Right renal pelvis (tissue), 4 donors: ENCODE results near the gene LMAN2. TPM values are rescaled to one million over a fixed set of nuclear protein-coding genes. Genes with fewer than 3 reads are reported as not detected.
"Not testable (repeated sequence)": the region's sequence is repeated elsewhere in the genome, so short reads cannot be mapped to it uniquely, and the experiment has no call there.

Source experiments
- DNase-seq, 4 donors: peaks; one replicate each; pipeline ENCODE4 v3.0.0-alpha.2; 2013; ENCODE audit warnings: low read depth in 4 of 4, low spot score in 3 of 4, missing footprints in 1 of 4
- polyA plus RNA-seq, 4 donors: library from polyadenylated mRNA; unstranded; fragments of 120-200 nt; gene quantifications; one replicate each; pipeline ENCODE4 v1.2.1, GENCODE V29; 2013; ENCODE audit not compliant: insufficient read length in 4 of 4

The LMAN2 gene
- polyA plus RNA-seq, 4 donors, result 114 to 166 (median 126) TPM

- no peak for DNase-seq
Measured at GRCh38 chr5:177378884-177379883, 27.7 kb upstream of the LMAN2 start.

- no peak for DNase-seq
Measured at GRCh38 chr5:177377851-177378776, 26.6 kb upstream of the LMAN2 start.

- DNase-seq, result no peak
Measured at GRCh38 chr5:177376107-177376506, 24.6 kb upstream of the LMAN2 start.

- DNase-seq, result not testable (repeated sequence)
Measured at GRCh38 chr5:177375516-177375915, 24.0 kb upstream of the LMAN2 start.

GRCh38 chr5:177374211-177374610 is 22.7 kb upstream of the LMAN2 start:
- DNase-seq, result no peak

- no peak for DNase-seq
Measured at GRCh38 chr5:177373806-177374205, 22.3 kb upstream of the LMAN2 start.

DNA sequence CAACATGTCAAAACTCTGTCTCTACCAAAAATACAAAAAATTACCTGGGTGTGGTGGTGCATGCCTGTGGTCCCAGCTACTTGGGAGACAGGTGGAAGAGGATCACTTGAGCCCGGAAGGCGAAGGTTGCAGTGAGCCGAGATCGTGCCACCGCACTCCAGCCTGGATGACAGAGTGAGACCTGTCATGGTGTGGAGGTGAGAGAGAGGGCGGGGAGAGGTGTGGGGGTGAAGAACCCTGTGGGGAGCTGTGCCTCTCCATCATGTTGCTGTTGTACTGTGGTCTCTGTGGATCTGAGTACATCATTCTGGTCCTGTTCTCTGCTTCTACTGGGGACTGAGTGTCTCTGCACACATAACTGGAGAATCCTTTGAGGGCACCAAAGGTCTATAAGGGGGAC is 21.4 kb upstream of the LMAN2 start:
- no peak for DNase-seq

DNA sequence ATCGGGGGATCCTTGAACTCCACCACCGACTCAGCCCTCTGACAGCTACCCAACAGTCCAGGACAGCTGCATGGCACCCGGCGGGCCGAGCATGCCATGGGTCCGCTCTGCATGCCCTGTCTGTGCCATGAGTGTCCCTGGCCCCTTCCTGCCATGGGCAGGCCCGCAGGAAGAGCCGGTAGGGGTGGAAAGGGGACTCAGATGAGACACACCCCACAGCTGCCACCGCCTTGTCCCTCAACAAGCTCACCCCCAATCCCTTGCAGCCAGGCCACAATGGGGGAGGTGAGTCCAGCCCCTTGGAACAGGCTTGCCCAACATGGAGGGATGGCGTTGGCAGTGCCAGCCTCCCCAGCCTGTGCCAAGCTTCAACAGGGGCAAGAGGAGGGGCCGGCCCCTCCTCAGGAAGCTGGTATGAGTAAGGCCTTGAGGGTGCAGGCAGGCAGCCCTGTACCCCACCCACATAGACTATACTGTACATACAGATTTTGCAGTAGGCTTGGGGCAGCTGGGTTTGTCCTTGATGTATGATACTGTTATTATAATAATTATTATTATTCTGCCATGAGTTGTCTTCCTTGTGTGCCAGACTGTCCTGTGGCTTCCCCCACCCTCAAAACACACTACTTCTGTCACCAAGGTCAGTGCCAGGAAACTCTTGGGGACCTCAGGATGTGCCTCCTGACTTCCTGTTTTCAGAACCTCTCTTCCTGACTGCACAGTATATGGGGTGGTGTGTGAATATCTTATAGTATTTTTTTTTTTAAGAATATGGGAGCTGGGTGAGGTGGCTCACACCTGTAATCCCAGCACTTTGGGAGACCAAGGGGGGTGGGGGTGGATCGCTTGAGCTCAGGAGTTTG is 20.8 kb upstream of the LMAN2 start:
- DNase-seq, result no peak

- DNase-seq, result no peak
Measured at GRCh38 chr5:177371120-177372033, 19.9 kb upstream of the LMAN2 start.

- DNase-seq, result peak in 2 of 4 donors; percentile 63 to 70
Measured at GRCh38 chr5:177370488-177371119, 19.1 kb upstream of the LMAN2 start.

GRCh38 chr5:177369645-177370440 is 18.4 kb upstream of the LMAN2 start:
- DNase-seq, result no peak

- DNase-seq, result no peak
Measured at GRCh38 chr5:177368869-177369644, 17.6 kb upstream of the LMAN2 start.

DNA sequence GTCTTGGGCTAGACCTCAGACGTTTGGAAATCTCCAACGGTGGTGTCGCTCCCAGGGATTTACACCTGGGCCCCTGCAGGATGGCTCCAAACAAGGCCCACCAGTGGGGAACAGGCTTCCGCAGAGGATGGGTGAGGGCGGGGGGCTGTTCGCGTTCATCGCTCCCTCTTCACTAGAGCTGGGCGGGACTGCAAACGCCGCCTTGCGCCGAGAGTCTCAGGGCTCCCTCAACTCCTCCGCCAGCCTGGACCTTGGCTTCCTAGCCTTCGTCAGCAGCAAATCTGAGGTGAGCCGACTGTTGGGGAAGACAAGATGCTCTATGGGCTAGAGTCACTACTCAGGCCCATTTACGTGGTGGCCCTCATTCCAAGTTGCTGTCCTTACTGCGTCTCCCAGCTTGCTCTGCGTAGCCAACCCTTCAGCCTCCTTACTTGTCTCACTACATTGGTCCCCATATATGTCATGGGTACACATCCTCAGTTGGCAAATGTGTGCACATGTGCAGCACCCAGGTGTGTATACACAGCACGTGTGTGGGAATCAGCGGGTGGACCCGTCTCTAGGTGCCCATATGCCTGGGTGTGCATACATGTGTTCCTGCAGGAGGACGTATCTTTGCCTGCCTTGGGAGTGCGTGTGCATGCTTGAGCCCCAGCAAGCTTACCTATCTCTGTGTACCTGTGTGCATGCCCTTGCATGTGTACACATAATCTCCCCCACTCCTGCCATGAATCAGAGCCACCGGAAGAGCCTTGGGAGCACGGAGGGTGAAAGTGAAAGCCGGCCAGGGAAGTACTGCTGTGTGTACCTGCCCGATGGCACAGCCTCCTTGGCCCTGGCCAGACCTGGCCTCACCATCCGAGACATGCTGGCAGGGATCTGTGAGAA is 16.8 kb upstream of the LMAN2 start:
- DNase-seq, result no peak

- DNase-seq, result no peak
Measured at GRCh38 chr5:177367323-177367848, 15.9 kb upstream of the LMAN2 start.

DNA sequence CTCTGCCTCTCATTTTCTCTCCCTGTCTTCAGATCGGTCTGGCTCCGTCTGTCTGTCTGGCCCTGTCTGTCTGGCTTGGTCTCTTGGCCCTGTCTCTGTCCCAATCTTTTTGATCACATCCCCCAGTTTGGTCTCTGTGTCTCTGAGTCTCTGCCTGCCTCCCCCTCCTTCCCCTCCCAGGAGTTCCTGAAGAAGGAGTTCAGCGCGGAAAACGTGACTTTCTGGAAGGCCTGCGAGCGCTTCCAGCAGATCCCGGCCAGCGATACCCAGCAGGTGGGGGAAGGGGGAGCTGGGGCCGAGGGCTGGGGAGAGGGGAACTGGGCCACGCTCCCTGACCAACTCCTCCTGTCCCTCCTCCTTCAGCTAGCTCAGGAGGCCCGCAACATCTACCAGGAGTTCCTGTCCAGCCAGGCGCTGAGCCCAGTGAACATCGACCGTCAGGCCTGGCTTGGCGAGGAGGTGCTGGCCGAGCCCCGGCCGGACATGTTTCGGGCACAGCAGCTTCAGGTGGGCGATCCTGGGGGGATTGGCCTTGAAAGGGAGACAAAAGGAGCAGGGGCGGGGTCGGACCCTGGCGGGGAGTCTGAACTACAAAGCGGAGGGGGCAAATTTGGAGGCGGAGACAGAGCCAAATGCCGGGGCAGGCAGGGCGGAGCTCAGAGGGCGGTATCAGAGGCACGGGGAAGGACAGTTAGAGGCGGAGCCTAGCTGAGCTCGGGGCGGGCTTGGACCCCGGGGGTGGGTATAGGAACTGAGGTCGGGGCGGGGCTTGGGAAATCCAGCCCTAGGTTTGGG is 15.3 kb upstream of the LMAN2 start:
- peak; percentile 77 to 85 (median 82) for DNase-seq
